ENCODE measurements around the gene UNC80.

DNA sequence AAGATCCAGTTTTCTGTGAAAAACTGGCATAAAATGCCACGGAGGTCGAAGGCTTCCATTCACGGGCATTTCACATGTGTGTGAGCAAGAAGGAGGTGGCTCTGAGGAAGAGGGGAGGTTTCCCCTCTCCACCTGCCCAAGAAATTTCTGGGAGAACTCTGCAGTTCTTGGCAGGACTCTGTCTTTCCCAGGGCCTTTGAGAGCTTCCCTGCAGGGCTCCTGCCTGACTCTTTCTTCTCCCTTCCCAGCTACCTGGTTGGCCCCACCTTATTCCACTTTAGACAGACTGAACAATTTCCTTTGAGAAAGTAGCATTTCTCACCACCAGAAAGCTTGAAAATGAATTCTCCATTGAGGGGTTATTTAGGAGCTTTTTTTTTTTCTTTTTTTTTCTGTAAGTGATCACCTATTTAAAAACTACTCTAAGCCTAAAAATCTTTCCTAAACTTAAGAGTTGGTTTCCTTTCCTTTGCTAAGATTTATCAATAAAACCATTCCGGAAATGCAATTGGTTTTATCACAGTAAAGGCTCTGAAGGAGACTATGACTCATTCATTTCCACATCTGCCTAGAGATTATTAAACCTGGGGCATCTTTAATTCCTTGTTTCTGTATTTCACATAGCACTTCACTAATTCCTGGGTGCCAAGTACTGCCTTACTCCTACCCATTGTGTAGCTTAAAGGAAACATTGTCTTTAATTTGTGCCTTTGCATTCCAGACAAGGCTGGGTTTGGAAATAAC lies 59.3 kb downstream of the UNC80 start:
- no peak for TF ChIP-seq MAFK (conservative IDR thresholded peaks at IDR 0.05 in 1 of 2, IDR thresholded peaks at IDR 0.05 in 1 of 2; ENCODE audit: low read length in 2 of 2)
- TF ChIP-seq TRIM24 (CRISPR knock-in tag; IDR thresholded peaks at IDR 0.05): no peak
- TF ChIP-seq EZH2 (conservative IDR thresholded peaks at IDR 0.05; ENCODE audit: low read depth, low read length): no peak
- no peak for TF ChIP-seq ZNF274 (CRISPR knock-in tag; IDR thresholded peaks at IDR 0.05)
- TF ChIP-seq, protein P1, sequence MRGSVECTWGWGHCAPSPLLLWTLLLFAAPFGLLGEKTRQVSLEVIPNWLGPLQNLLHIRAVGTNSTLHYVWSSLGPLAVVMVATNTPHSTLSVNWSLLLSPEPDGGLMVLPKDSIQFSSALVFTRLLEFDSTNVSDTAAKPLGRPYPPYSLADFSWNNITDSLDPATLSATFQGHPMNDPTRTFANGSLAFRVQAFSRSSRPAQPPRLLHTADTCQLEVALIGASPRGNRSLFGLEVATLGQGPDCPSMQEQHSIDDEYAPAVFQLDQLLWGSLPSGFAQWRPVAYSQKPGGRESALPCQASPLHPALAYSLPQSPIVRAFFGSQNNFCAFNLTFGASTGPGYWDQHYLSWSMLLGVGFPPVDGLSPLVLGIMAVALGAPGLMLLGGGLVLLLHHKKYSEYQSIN (CRISPR knock-in tag; IDR thresholded peaks at IDR 0.05; ENCODE audit: borderline replicate concordance): no peak
